ENCODE data around the gene RSKR. TPM values are rescaled to one million over a fixed set of nuclear protein-coding genes. Genes with fewer than 3 reads are reported as not detected.

Gene RSKR
- total RNA-seq, 1 experiment from 2014 or later = 17.2 TPM

GRCh38 chr17:28597606-28598383 is 16.2 kb downstream of the RSKR start:
- DNase-seq (ENCODE audit: low read depth, low spot score) = no peak
- CTCF ChIA-PET = no interaction called here
- POLR2A ChIA-PET = interaction anchor here (1.7 kb wide), 1 partner anchor 21 kb away, joined by 3 read pairs; the partner anchor contains the start of gene ALDOC
- BruUV-seq (replicated peaks) = no TSS peak
- Histone ChIP-seq H3K4me3 (ENCODE audit: low read depth in 2 of 2, low read length in 2 of 2) (peak overlapping the region; percentile 82 to 83), H3K4me1 (ENCODE audit: control insufficient read depth, insufficient read depth, low read length) (peaks cover 10% of the 10 kb centered on the region), H3K27ac (ENCODE audit: low read length) (peak overlapping the region; percentile 95), H3K36me3 (ENCODE audit: control insufficient read depth, insufficient read depth, low read length) (peaks cover 8% of the 10 kb centered on the region), H3K27me3 (ENCODE audit: control insufficient read depth, insufficient read depth, low read length) (no peaks in the 10 kb centered on the region), H3K9me3 (ENCODE audit: control insufficient read depth, insufficient read depth, low read depth, low read length) (no peaks in the 10 kb centered on the region)
- ATAC-seq = no peak
- in situ Hi-C loops (cut with HindIII; ENCODE audit: low pct_unique_long_range_greater_than_20kb, low sequenced_read_pairs) = no loop called here
- intact Hi-C loops (cut with micrococcal nuclease; ENCODE audit: unreplicated experiment) = no loop called here
- TF ChIP-seq CTCF (IDR thresholded peaks at IDR 0.05) = no peak
- no peak; the same call in 1 of the 2 replicates for TF ChIP-seq SIN3A (IDR thresholded peaks at IDR 0.05; ENCODE audit: borderline replicate concordance, insufficient read depth, low read depth, low read length)
- no peak for TF ChIP-seq TCF7L2 (IDR thresholded peaks at IDR 0.05; ENCODE audit: low read depth, low read length)
- TF ChIP-seq REST (IDR thresholded peaks at IDR 0.05; ENCODE audit: insufficient read depth in 1 of 2, low read depth in 2 of 2, low read length in 1 of 2) = no peak
- TF ChIP-seq POLR2AphosphoS5 (IDR thresholded peaks at IDR 0.05; ENCODE audit: low read depth, low read length) = no peak

GRCh38 chr17:28592260-28592659 is 21.7 kb downstream of the RSKR start:
- TF ChIP-seq REST (IDR thresholded peaks at IDR 0.05; ENCODE audit: insufficient read depth in 1 of 2, low read depth in 2 of 2, low read length in 1 of 2) (no peak), SIN3A (IDR thresholded peaks at IDR 0.05; ENCODE audit: borderline replicate concordance, insufficient read depth, low read depth, low read length) (no peak), CTCF (IDR thresholded peaks at IDR 0.05) (no peak), POLR2AphosphoS5 (IDR thresholded peaks at IDR 0.05; ENCODE audit: low read depth, low read length) (no peak), TCF7L2 (IDR thresholded peaks at IDR 0.05; ENCODE audit: low read depth, low read length) (no peak)
- CTCF ChIA-PET = interaction anchor here (0.6 kb wide), 1 partner anchor 44 kb away, joined by 3 read pairs; no protein-coding TSS in a partner anchor
- no TSS peak for BruUV-seq (replicated peaks)
- no peak overlapping the region for H3K4me3 ChIP-seq (ENCODE audit: low read depth in 2 of 2, low read length in 2 of 2)
- H3K36me3 ChIP-seq (ENCODE audit: control insufficient read depth, insufficient read depth, low read length) = peaks cover 33% of the 10 kb centered on the region
- intact Hi-C loops (cut with micrococcal nuclease; ENCODE audit: unreplicated experiment) (no loop called here), in situ Hi-C loops (cut with HindIII; ENCODE audit: low pct_unique_long_range_greater_than_20kb, low sequenced_read_pairs) (no loop called here)
- H3K27ac ChIP-seq (ENCODE audit: low read length) = no peak overlapping the region
- POLR2A ChIA-PET = no interaction called here
- no peaks in the 10 kb centered on the region for H3K27me3 ChIP-seq (ENCODE audit: control insufficient read depth, insufficient read depth, low read length)
- ATAC-seq (no peak), DNase-seq (ENCODE audit: low read depth, low spot score) (no peak)
- H3K9me3 ChIP-seq (ENCODE audit: control insufficient read depth, insufficient read depth, low read depth, low read length) = no peaks in the 10 kb centered on the region
- no peaks in the 10 kb centered on the region for H3K4me1 ChIP-seq (ENCODE audit: control insufficient read depth, insufficient read depth, low read length)
